ENCODE measurements around the gene ACOX2.

GRCh38 chr3:58537412-58538301 lies 667 bp upstream of the ACOX2 start:
- TF ChIP-seq, protein P1, sequence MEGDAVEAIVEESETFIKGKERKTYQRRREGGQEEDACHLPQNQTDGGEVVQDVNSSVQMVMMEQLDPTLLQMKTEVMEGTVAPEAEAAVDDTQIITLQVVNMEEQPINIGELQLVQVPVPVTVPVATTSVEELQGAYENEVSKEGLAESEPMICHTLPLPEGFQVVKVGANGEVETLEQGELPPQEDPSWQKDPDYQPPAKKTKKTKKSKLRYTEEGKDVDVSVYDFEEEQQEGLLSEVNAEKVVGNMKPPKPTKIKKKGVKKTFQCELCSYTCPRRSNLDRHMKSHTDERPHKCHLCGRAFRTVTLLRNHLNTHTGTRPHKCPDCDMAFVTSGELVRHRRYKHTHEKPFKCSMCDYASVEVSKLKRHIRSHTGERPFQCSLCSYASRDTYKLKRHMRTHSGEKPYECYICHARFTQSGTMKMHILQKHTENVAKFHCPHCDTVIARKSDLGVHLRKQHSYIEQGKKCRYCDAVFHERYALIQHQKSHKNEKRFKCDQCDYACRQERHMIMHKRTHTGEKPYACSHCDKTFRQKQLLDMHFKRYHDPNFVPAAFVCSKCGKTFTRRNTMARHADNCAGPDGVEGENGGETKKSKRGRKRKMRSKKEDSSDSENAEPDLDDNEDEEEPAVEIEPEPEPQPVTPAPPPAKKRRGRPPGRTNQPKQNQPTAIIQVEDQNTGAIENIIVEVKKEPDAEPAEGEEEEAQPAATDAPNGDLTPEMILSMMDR (conservative IDR thresholded peaks at IDR 0.05; ENCODE audit: low read length), result no peak
- TF ChIP-seq EZH2phosphoT487 (IDR thresholded peaks at IDR 0.05; ENCODE audit: borderline replicate concordance), result no peak
